Activated CD8-positive, alpha-beta memory T cell treated with anti-CD3 and anti-CD28 coated beads, Interleukin-2, amount 10 ng/mL, durations not matched to agents 7 days and 5 days (primary cell): ENCODE measurements around the gene LY6G6F. TPM values are rescaled to one million over a fixed set of nuclear protein-coding genes. Genes with fewer than 3 reads are reported as not detected.

Experiments used
- ATAC-seq: fragments of 150-1000 bp; cut with Tn5 transposase; one replicate; pipeline ENCODE4 v1.10.0; 2021; ENCODE audit warnings: moderate library complexity
- CTCF ChIA-PET: fragments of 350-600 bp; sonication (Branson Sonifier 250); formaldehyde crosslinking; loops from one replicate; lab custom pipeline; 2021; ENCODE audit warnings: antibody characterized with exemption; lab: Charles Lee
- DNase-seq: peaks from one replicate; pipeline ENCODE4 v3.0.0-alpha.2; 2020
- H3K27ac Mint-ChIP-seq: one replicate; pipeline ENCODE4 v1.8.0; 2021; ENCODE audit warnings: mild to moderate bottlenecking, mixed read lengths
- H3K27me3 Mint-ChIP-seq: one replicate; pipeline ENCODE4 v1.8.0; 2021; ENCODE audit warnings: mixed read lengths
- H3K36me3 Mint-ChIP-seq: one replicate; pipeline ENCODE4 v1.8.0; 2021; ENCODE audit warnings: mild to moderate bottlenecking, mixed read lengths
- H3K4me1 Mint-ChIP-seq: one replicate; pipeline ENCODE4 v1.8.0; 2021; ENCODE audit warnings: mixed read lengths
- H3K4me3 Mint-ChIP-seq: one replicate; pipeline ENCODE4 v1.8.0; 2021; ENCODE audit warnings: mild to moderate bottlenecking, moderate library complexity, mixed read lengths
- H3K9me3 Mint-ChIP-seq: one replicate; pipeline ENCODE4 v1.8.0; 2022; ENCODE audit warnings: low read depth, mixed read lengths
- total RNA-seq, 2 experiments: library from RNA; stranded (reverse); gene quantifications; one replicate each; pipeline ENCODE4 v1.2.3, GENCODE V29; 2021

Gene LY6G6F
- total RNA-seq, 2 experiments from 2014 or later: not detected

GRCh38 chr6:31663961-31664789 is 42.5 kb upstream of the LY6G6F start:
- DNase-seq (peak; percentile 50), ATAC-seq (no peak)
- H3K4me1 Mint-ChIP-seq: peaks cover 71% of the 10 kb centered on the region
- H3K36me3 Mint-ChIP-seq: peaks cover 67% of the 10 kb centered on the region
- peak overlapping the region; percentile 90 for H3K4me3 Mint-ChIP-seq
- H3K27me3 Mint-ChIP-seq: no peaks in the 10 kb centered on the region
- CTCF ChIA-PET: interaction anchor here (0.6 to 4.1 kb wide), 11 partner anchors 11 to 234 kb away, joined by 3 to 39 read pairs (median 3); partner anchors contain the start of genes APOM, BAG6, DDX39B and EHMT2
- no peaks in the 10 kb centered on the region for H3K9me3 Mint-ChIP-seq
- peak overlapping the region; percentile 95 for H3K27ac Mint-ChIP-seq

DNA sequence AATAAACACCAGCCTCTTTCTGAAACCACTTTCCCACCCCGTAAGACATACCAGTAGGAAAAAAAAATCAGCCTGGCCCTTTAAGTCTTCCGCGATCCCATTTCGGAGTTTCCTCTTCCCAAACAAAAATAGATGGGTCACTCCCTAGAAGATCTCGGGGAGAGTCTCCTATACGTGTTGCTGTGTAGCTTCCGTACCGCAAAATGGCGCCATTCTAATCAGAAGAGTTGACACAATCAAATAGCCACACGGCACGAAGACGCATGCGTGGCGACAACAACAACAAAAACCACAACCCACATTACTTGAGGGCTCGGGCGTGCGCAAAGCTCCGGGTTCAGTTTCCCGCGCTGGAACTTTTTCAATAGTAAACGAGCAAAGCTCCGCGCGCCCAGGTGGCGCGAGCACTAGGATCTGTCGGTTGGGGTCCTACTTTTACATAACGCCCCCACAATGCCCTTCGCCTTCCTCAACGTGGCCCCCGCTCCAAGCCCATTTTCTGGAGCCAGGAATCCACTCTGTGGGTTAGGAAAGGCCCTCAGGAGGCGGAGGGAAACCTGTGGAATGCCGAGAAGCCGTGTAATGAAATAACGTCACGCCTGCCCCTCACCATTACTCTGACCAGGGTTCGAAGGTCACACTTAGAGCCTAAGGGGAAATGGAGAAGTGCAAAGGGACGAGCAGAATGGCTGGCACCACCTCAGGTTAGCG is 41.7 kb upstream of the LY6G6F start, which contains the start of gene GPANK1:
TSS of gene GPANK1 (minus strand) at position 208 of the 711 bp plus-strand sequence. CDS start 519 bp downstream, outside the sequence.
- Mint-ChIP-seq H3K4me1 (peaks cover 64% of the 10 kb centered on the region), H3K9me3 (no peaks in the 10 kb centered on the region), H3K36me3 (peaks cover 70% of the 10 kb centered on the region), H3K27me3 (no peaks in the 10 kb centered on the region), H3K4me3 (peak within 1 kb of the TSS; percentile 90), H3K27ac (peak within 1 kb of the TSS; percentile 95)
- CTCF ChIA-PET: interaction anchor here (0.6 to 4.1 kb wide), 11 partner anchors 12 to 233 kb away, joined by 3 to 39 read pairs (median 3); partner anchors contain the start of genes APOM, BAG6, DDX39B and EHMT2
- DNase-seq (peak; percentile 96), ATAC-seq (peak; percentile 27)

- ATAC-seq (peak; percentile 87), DNase-seq (peak; percentile 99)
- H3K27me3 Mint-ChIP-seq: no peaks in the 10 kb centered on the region
- peak within 1 kb of the TSS; percentile 90 for H3K4me3 Mint-ChIP-seq
- H3K36me3 Mint-ChIP-seq: peaks cover 76% of the 10 kb centered on the region
- CTCF ChIA-PET: interaction anchor here (0.9 to 4.1 kb wide), 7 partner anchors 12 to 232 kb away, joined by 3 to 39 read pairs (median 6); partner anchors contain the start of genes APOM, BAG6, EHMT2 and LY6G5C
- peak within 1 kb of the TSS; percentile 95 for H3K27ac Mint-ChIP-seq
- no peaks in the 10 kb centered on the region for H3K9me3 Mint-ChIP-seq
- H3K4me1 Mint-ChIP-seq: peaks cover 60% of the 10 kb centered on the region
These were observed 40.9 kb upstream of the LY6G6F start, which contains the start of gene CSNK2B for GRCh38 chr6:31665501-31666336. Gene CSNK2B (plus strand): TSS chr6:31666080. CDS start chr6:31666832, 752 bp downstream.

DNA sequence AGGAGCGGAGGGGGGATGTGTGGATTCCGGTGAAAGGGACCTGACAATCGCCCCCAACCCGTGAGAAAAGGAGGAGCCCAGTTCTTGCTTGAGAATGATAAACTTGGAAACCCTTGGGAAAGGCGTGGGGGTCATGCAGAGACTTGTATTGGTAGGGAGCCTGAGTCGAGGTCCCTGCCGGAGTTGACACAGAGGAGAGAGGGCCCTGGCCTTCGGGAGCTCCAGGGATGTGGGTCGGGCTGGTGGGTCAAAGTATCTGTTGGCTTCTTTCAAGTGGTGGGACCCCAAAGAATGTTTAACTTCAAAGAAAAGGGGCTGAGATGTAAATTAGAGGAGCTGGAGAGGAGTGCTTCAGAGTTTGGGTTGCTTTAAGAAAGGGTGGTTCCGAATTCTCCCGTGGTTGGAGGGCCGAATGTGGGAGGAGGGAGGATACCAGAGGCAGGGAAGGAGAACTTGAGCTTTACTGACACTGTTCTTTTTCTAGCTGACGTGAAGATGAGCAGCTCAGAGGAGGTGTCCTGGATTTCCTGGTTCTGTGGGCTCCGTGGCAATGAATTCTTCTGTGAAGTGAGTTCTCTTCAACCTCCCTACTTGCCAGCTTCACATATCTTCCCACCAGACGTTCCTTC is 40.2 kb upstream of the LY6G6F start:
- Mint-ChIP-seq H3K4me3 (peak overlapping the region; percentile 90), H3K27ac (peak overlapping the region; percentile 95), H3K9me3 (no peaks in the 10 kb centered on the region), H3K4me1 (peaks cover 53% of the 10 kb centered on the region), H3K36me3 (peaks cover 79% of the 10 kb centered on the region), H3K27me3 (no peaks in the 10 kb centered on the region)
- DNase-seq: no peak
- CTCF ChIA-PET: interaction anchor here (0.9 to 2.0 kb wide), 3 partner anchors 10 to 15 kb away, joined by 3 to 6 read pairs (median 3); partner anchors contain the start of genes BAG6 and LY6G5C
- ATAC-seq: no peak

GRCh38 chr6:31669676-31670075 is 37.0 kb upstream of the LY6G6F start, which contains the start of gene LY6G5B:
Gene LY6G5B (plus strand): TSS chr6:31669976. CDS start chr6:31670951, 975 bp downstream.
- H3K4me3 Mint-ChIP-seq: no peak within 1 kb of the TSS
- peaks cover 61% of the 10 kb centered on the region for H3K36me3 Mint-ChIP-seq
- DNase-seq (no peak), ATAC-seq (no peak)
- CTCF ChIA-PET: interaction anchor here (1.3 to 1.6 kb wide), 2 partner anchors 18 to 122 kb away, joined by 3 read pairs; partner anchors contain the start of gene BAG6
- no peaks in the 10 kb centered on the region for H3K27me3 Mint-ChIP-seq
- H3K4me1 Mint-ChIP-seq: peaks cover 27% of the 10 kb centered on the region
- H3K27ac Mint-ChIP-seq: peak within 1 kb of the TSS; percentile 12
- no peaks in the 10 kb centered on the region for H3K9me3 Mint-ChIP-seq

DNA sequence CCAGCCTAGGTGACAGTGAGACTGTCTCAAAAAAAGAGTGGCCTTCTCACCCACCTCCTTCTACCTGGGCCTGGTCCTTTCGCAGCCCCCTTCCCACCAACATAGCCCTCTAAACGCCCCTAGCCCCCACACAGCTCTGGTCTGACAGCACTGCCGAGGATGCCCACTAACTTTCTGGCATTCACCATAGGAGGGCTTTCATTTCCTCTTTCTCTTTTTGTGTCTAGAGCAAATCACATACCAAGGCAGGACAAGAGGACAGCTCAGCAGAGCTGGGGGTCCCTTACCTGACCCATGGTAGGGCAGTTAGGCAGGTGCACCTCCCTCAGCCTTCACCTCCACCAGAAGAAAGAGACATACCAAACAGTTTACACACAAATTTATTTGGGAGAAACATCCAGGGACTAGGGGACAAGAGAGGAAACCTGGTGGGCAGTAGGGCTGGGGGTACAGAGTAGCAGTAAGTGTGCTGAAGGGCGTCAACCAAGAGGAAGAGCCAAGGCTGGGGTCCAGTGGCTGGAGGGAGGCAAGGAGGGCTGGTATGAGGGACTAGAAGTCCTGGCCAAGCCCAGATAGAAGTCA is 30.3 kb upstream of the LY6G6F start:
- no peaks in the 10 kb centered on the region for H3K27me3 Mint-ChIP-seq
- peaks cover 11% of the 10 kb centered on the region for H3K36me3 Mint-ChIP-seq
- peaks cover 32% of the 10 kb centered on the region for H3K4me1 Mint-ChIP-seq
- H3K9me3 Mint-ChIP-seq: no peaks in the 10 kb centered on the region
- H3K27ac Mint-ChIP-seq: peak overlapping the region; percentile 17
- ATAC-seq (no peak), DNase-seq (no peak)
- no peak overlapping the region for H3K4me3 Mint-ChIP-seq
- CTCF ChIA-PET: no interaction called here

DNA sequence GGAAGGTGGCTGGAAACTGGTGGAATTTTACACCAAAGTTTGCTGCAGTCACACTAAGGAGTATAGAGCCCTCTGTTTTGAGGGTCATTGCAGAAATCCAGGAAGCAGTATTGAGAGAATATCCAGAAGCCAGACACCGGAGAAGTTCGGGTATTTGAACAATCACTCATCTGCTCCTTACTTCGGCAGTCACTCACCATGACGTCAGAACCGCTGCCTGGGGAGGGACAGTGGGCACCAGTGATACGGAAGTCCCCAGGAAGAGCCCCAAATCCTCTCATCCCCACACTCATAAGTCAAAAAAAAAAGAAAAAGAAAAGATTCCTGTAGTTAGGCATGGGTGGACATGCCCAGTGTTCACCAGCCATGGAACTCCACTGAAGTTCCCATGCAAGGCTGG is 29.8 kb upstream of the LY6G6F start:
- Mint-ChIP-seq H3K36me3 (peaks cover 11% of the 10 kb centered on the region), H3K4me1 (peaks cover 34% of the 10 kb centered on the region), H3K27me3 (no peaks in the 10 kb centered on the region), H3K9me3 (no peaks in the 10 kb centered on the region), H3K27ac (no peak overlapping the region), H3K4me3 (no peak overlapping the region)
- ATAC-seq: no peak
- CTCF ChIA-PET: interaction anchor here (0.6 to 0.9 kb wide), 3 partner anchors 61 to 154 kb away, joined by 3 read pairs; no protein-coding TSS in a partner anchor
- DNase-seq: no peak

GRCh38 chr6:31677955-31678354 is 28.7 kb upstream of the LY6G6F start:
- H3K27ac Mint-ChIP-seq: no peak overlapping the region
- peaks cover 4% of the 10 kb centered on the region for H3K36me3 Mint-ChIP-seq
- H3K4me3 Mint-ChIP-seq: no peak overlapping the region
- DNase-seq: no peak
- ATAC-seq: no peak
- CTCF ChIA-PET: interaction anchor here (0.8 to 1.3 kb wide), 4 partner anchors 60 to 186 kb away, joined by 3 to 6 read pairs (median 4); no protein-coding TSS in a partner anchor
- no peaks in the 10 kb centered on the region for H3K27me3 Mint-ChIP-seq
- peaks cover 34% of the 10 kb centered on the region for H3K4me1 Mint-ChIP-seq
- H3K9me3 Mint-ChIP-seq: no peaks in the 10 kb centered on the region

DNA sequence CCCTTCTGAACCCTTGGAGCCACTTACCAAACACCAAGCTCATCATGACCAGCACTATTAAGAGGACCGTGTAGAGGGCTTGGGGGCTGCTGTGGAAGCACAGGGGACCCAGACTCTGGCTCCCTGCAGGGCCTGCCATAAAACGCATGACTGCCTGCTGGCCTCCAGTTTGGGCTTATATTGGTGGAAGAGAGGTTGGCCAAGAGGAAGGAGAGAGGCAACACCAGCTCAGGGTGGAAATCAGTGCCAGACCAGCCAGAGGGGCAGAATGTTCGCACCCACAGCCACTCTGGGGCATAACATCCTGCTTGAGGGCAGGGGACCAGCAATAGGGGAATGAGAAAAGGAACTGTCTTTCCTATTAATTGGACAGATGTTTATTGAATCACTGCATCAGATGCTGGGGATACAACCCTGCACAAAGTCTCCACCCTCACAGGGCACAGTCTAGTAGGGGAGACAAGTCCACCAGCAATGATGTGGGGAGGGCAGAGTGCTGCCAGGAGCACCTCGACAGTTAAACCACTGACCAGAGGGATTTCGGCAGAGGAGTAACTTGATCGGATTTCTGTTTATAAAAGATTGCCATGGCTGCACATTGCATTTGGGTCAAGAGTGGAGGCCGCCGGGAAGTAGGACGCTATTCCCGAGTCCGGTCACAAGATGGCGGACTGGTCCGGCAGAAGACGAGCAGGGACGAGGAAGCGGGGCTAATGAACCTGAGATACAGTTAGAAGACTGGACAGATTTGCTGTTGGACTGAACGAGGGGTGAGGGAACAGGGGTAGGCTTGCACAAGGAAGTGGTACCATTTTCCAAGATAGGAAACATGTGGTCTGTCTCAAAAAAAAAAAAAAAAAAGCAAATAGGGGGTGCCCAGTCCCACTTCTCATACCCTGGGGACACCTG is 26.2 kb upstream of the LY6G6F start, which contains the start of gene LY6G5C:
TSS of gene LY6G5C (minus strand) at position 842 of the 909 bp plus-strand sequence. CDS start at position 148, 694 bp downstream.
- peak; percentile 78 for ATAC-seq
- Mint-ChIP-seq H3K27me3 (no peaks in the 10 kb centered on the region), H3K27ac (peak within 1 kb of the TSS; percentile 78), H3K4me1 (peaks cover 34% of the 10 kb centered on the region), H3K36me3 (no peaks in the 10 kb centered on the region), H3K9me3 (no peaks in the 10 kb centered on the region), H3K4me3 (peak within 1 kb of the TSS; percentile 71)
- CTCF ChIA-PET: interaction anchor here (0.6 to 2.3 kb wide), 27 partner anchors 9 to 278 kb away, joined by 3 to 28 read pairs (median 4); partner anchors contain the start of genes ABHD16A, HSPA1B, MSH5 and NELFE
- DNase-seq: peak; percentile 80

DNA sequence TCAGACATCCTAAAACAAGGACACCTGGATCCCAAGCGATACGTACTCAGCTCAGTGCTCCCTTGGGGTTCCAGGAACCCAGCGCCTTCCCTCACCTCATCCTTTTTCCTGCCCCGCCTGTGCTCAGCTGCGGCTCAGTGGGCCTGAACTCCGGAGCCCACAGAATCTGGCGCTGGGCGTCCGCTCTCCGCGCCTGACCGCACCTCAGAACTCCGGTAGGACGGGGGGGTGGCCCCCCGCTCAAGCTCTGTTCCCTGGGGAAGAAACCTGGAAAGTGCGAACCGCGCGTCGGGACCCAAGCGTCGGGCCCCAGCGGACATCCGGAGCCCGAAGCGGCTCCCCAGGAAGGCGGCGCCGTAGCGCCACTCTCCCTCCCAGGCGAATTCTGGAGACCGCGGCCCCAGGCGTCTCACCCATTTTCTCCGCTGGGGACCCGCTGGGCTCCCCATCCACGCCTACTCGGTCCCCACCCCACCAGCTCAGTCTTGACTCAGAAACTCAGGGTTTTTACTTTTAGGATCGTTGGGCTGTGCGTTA is 25.5 kb upstream of the LY6G6F start:
- no peaks in the 10 kb centered on the region for H3K9me3 Mint-ChIP-seq
- CTCF ChIA-PET: interaction anchor here (0.7 to 2.3 kb wide), 25 partner anchors 10 to 277 kb away, joined by 3 to 28 read pairs (median 4); partner anchors contain the start of genes ABHD16A, HSPA1B, MSH5 and NELFE
- DNase-seq (peak; percentile 57), ATAC-seq (peak; percentile 70)
- H3K27me3 Mint-ChIP-seq: no peaks in the 10 kb centered on the region
- peak overlapping the region; percentile 78 for H3K27ac Mint-ChIP-seq
- H3K36me3 Mint-ChIP-seq: no peaks in the 10 kb centered on the region
- H3K4me3 Mint-ChIP-seq: peak overlapping the region; percentile 71
- peaks cover 34% of the 10 kb centered on the region for H3K4me1 Mint-ChIP-seq
